Stimulated activated CD4-positive, alpha-beta T cell treated with anti-CD3 and anti-CD28 coated beads, Interleukin-12 subunit alpha, Interleukin-12 subunit beta, amount 100 ng/mL, for 24 hours (primary cell): ENCODE results near the gene STAU1.
"Not testable (repeated sequence)": the region's sequence is repeated elsewhere in the genome, so short reads cannot be mapped to it uniquely, and the experiment has no call there.

Source experiments
- DNase-seq, 2 experiments: peaks; one replicate each; pipeline ENCODE4 v3.0.0-alpha.2; 2020; ENCODE audit warnings: low read depth in 2 of 2

STAU1 gene

GRCh38 chr20:49122920-49123319 lies 65.2 kb downstream of the STAU1 start:
- DNase-seq = no peak

DNA sequence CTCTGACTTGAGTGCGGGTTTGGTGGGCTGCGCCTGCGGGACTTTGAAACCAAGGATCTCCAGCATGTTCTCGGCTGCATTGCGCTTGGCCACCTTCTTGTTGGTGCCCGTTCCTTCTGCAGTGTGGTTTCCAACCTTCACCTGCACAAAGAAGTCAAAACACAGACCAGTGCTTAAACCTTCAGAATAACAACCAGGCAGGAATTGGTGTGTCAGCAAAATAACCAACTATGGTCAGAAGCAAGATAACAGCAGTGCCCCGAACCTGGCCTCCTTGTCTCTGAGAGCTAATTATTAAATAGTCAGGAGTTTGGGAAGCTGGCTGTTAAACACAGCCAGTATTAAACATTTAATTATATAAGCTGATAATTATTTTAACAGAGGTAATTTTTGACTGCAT lies 68.1 kb downstream of the STAU1 start:
- DNase-seq = no peak

DNA sequence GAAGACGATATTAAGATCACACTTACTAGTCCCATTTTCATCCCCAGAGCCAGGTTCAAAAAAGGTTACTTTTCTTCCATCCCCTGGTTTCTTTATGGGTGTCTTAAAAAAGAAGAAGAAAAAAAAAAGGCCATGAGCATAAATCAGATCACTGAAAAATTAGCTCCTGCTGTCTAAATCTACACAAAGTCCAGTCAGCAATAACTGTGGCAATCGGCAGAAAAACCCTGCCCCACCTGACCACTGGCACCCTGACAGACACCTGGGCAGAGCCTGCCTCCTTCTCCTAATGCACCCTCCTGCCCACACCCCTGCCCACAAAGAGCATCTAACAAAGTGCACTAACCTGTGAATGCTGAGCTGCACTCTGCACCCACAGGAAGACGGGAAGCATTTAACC lies 69.8 kb downstream of the STAU1 start:
- DNase-seq = no peak

DNA sequence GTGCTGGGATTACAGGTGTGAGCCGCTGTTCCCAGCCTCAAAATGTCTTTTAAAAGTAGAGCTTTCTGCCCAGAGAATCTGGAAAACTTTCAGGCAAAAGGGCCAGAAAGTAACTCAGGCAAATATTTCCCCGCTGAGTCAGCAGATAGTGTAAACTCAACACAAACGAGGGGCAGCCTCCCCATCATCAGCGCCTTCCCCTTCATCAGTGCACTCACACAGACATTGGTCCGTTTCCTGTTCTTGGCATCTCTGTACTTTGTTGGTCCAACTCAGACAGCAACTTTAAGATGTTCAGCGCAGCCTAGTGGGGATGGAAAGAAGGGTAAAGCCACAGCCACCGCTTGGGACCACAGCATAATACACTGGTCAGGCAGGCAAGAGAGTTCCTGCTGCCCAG lies 72.6 kb downstream of the STAU1 start:
- DNase-seq = no peak

DNA sequence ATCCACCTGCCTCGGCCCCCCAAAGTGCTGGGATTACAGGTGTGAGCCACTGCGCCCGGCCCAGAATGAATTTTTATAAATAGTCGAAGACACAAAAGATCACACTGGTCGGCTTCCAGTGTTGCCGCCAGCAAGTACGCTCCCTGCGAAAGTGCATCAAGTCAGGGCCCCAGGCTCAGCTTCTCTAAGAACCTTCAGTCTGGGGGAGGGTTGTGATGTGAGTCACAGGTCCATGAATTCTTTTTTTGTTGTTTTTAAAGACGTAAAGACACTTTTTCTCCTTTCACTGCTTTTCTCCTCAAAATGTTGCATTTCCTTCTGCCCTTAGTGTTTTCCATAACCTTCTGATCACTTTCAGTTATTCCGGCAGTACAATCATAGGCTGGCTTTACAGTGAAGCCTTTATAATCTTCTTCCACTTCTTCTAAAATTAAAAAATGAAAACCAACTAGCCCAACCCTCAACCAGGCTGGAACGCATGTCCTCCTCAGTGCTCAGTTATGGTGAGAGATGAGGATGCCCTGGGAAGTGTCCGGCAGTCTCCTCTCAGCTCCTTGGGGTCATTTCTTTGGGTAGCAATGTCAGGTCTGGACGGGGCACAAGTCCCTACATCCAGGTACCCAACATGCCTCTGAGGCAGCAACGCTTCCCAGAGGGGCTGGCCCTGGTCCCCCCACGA lies 75.4 kb downstream of the STAU1 start:
- no peak for DNase-seq

- DNase-seq = no peak
Measured at GRCh38 chr20:49110767-49111694, 77.1 kb downstream of the STAU1 start.

DNA sequence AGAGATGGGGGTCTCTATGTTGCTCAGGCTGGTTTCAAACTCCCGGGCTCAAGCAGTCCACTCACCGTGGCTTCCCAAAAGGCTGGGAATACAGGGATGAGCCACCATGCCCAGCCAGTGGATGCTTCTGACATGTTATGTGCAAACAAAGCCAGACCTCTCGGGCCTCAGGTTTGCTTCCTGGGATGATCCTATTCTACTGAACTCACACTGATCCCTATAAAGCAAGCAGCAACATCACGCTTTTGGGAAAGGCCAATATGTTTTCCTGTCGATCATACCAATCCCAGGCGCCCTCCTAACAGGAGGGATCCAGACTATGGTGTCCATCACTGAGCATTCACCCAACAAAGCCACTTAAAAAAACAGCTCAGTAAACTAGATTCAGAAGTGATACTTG lies 81.8 kb downstream of the STAU1 start:
- no peak for DNase-seq

GRCh38 chr20:49104979-49105547 lies 83.1 kb downstream of the STAU1 start:
- DNase-seq = not testable (repeated sequence)

- DNase-seq = no peak
Measured at GRCh38 chr20:49104365-49104648, 83.8 kb downstream of the STAU1 start.

DNA sequence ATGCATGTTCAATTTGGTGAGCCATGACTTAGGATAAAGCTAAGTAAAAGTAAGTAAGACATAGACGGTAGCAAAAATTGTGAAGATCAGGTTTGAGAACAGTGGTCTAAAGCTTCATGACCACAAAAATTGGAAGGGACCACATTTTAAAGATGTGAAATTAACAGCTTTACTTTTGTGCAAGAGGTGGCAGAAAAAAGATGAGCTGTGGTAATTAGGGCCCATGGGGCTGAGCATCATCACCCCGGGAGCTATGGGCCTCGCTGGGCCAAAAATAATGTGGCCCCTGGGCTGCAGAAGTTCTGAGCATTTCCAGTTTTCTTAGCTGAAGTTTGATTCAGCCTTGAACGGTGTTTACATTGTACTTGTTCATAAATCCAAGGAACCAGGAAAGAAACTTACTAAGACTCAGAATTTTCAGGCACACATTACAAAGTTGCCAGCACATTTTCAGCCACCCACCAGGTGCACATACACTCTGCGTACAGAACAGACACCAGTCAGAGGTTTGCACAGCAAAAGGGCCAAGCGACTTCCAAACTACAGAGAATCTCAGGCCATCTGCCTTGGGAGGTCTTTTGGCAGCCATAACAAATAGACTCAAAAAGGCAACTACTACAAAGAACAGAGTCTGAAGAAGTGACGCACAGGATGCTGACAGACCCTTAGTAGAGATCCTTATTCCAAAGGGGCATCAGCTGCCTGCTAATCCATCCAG lies 84.3 kb downstream of the STAU1 start:
- no peak for DNase-seq

DNA sequence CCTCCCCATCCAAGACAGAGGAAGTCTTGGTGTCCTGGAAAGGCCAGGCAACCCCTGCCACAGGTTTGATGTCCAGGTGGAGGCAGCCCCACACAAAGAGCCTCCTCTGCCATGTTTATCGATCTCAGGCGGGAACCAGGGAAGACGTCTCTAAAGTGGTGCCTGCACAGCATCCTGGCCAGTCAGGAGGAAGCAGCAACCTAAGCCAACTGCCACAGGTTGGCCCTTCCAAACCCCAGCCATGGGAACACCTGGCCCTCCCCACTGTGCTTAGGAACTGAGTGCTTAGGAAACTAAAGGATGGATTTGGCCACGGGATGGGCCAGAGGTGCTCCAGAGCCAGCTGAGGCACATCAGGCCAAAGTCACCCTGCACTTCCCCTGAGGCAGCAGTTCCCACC lies 85.1 kb downstream of the STAU1 start:
- no peak for DNase-seq

DNA sequence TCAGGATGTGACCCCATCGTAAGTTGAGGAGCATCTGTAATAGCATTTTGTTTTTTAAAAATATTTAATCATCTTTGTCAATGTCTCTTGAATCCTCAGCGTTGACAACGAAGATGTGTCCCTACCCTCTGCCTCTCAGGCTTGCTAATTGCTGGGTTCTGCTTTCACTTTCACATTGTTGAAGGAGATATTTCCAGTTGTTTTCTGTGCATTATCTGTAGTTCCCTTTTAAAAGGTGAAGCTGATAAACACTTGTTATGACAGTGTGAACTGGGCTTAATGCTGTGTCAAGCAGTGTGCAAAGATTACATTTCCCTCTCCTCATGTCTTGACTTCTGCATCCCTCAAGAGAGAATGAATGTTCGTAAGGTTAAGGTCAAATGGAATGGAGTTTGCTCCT lies 87.2 kb downstream of the STAU1 start:
- no peak for DNase-seq

GRCh38 chr20:49100292-49100691 lies 87.8 kb downstream of the STAU1 start:
- not testable (repeated sequence) for DNase-seq

DNA sequence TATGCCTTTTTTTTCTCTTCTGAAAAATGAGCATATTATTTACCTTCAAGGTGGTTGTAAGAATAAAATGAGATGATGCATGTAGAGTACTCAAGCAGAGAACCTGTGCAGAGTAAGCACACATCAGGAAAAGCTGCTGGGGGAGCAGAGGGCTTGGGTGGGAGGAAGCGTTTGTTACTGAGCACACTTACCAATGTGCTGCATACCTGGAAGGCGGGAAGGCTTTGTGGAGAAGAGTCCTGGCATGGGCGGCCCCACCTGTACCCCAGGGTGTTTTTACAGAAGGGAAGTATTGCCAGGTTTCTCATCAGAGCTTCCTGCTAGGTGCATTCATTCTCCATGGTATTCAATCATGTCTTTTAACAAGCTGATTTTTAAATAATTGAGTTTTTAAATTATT lies 89.1 kb downstream of the STAU1 start:
- no peak for DNase-seq

GRCh38 chr20:49098136-49098535 lies 90.0 kb downstream of the STAU1 start:
- DNase-seq = no peak

DNA sequence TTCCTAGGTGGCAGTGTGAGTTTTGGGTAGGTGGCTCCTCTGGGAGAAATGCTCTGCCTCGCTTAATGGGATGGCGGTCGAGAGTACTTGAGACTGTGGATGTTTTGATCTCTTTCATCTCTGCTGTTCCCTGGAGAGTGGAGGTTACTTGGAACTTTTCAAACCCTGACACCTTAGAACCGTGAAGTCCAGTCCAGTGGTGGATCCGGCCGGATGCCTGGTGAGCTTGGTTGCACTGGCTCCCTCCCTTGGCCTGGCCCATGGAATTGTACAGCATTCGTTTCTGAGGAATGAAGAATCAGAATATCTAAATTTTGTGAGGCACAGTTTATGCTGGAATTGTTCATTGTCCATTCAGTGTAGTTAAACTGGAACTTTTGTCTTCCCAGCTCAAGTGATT lies 91.0 kb downstream of the STAU1 start:
- DNase-seq = no peak

- no peak for DNase-seq
Measured at GRCh38 chr20:49096203-49096730, 91.9 kb downstream of the STAU1 start.

DNA sequence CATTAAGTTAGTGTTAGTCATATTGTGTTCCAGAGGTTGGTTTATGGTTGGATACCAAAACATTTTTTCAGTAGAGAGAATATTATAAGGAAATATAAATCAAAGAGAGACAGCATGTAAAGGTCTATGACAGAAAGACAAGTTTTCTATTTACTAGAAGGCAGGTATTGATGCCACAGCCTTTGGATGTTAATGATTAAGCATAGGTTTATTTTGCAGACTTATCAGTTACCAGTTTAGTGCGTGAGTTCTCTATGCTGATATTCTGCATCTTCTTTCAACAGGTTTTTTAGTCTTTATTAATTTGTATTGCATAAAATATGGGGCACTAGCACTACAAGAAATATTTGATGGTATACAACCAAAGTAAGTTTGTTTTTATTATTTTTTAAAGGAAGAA lies 96.4 kb downstream of the STAU1 start:
- no peak for DNase-seq

DNA sequence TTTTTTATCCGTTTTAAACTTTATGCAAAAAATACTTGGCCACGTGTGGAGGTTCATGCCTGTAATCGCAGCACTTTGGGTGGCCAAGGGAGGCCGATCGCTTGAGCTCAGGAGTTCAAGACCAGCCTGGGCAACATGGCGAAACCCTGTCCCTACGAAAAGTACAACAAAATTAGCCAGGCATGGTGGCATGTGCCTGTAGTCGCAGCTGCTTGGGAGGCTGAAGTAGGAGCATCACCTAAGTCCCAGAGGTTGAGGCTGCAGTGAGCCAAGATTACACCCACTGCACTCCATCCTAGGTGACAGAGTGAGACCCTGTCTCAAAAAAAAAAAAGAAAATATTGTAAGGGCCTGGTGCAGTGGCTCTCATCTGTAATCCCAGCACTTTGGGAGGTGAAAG lies 97.0 kb downstream of the STAU1 start:
- DNase-seq = no peak

- not testable (repeated sequence) for DNase-seq
Measured at GRCh38 chr20:49082295-49082694, 105.8 kb downstream of the STAU1 start.

DNA sequence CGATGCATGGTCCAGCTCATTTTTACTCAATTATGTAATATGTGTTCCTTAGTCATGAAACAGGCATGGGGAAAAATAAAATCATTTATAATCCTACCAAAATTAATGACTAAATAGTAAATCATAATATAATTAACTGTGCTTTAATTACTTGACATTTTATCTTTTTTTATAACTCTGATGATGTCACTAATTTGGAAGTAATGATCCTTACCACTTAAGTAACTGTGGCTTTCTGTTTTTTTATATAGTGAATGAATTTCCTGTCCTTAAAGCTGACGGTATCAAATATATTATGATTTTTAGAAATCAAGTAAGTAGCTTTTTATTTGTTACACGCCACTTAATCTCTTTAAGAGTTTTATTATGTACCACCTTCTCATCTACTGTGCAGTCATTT lies 109.8 kb downstream of the STAU1 start:
- no peak for DNase-seq

- no peak for DNase-seq
Measured at GRCh38 chr20:49074521-49074920, 113.6 kb downstream of the STAU1 start.
